CD4-positive, alpha-beta T cell (primary cell): Measurements from ENCODE around the gene C1QTNF8. TPM values are rescaled to one million over a fixed set of nuclear protein-coding genes. Genes with fewer than 3 reads are reported as not detected.

ENCODE experiments used
- ATAC-seq: fragments of 200-7000 bp; cut with Tn5 transposase; one replicate; pipeline ENCODE4 v1.10.0; 2022; ENCODE audit warnings: mild to moderate bottlenecking; ENCODE audit not compliant: poor library complexity
- CTCF ChIA-PET: fragments of 350-600 bp; sonication (Branson Sonifier 250); formaldehyde crosslinking; loops from one replicate; lab custom pipeline; 2021; ENCODE audit warnings: antibody characterized with exemption, inconsistent platforms; lab: Charles Lee
- POLR2A ChIA-PET: fragments of 350-600 bp; sonication (Branson Sonifier 250); formaldehyde crosslinking; loops from one replicate; lab custom pipeline; 2021; ENCODE audit warnings: antibody characterized with exemption, inconsistent platforms; lab: Charles Lee
- DNase-seq, 14 experiments: peaks; one replicate each; pipeline ENCODE4 v3.0.0-alpha.2; 2013 to 2020; ENCODE audit warnings: mixed read lengths in 2 of 14
- H3K27ac ChIP-seq, 2 donors: one replicate each; pipeline versions ENCODE4 v1.5.1 to v1.7.0; 2013; ENCODE audit warnings: low read length in 2 of 2, low read depth in 1 of 2, mild to moderate bottlenecking in 1 of 2
- H3K27me3 ChIP-seq, 2 experiments: 1 replicate in 1 of 2; 2 replicates in 1 of 2; pipeline versions ENCODE4 v1.6.1 to v1.7.0; 2013; ENCODE audit warnings: low read length in 2 of 2, control low read depth in 1 of 2, mild to moderate bottlenecking in 1 of 2, moderate library complexity in 1 of 2; ENCODE audit not compliant: insufficient read depth in 2 of 2, control insufficient read depth in 1 of 2
- H3K36me3 ChIP-seq: one replicate; pipeline ENCODE4 v1.6.1; 2013; ENCODE audit warnings: low read length, control low read depth; ENCODE audit not compliant: insufficient read depth
- H3K4me1 ChIP-seq: one replicate; pipeline ENCODE4 v1.6.1; 2013; ENCODE audit warnings: low read length, control low read depth; ENCODE audit not compliant: insufficient read depth
- H3K4me3 ChIP-seq: one replicate; pipeline ENCODE4 v1.5.1; 2013; ENCODE audit warnings: mild to moderate bottlenecking, low read length, moderate library complexity
- H3K9me3 ChIP-seq, 2 experiments: 1 replicate in 1 of 2; 2 replicates in 1 of 2; pipeline versions ENCODE4 v1.6.1 to v1.7.0; 2013; ENCODE audit warnings: low read length in 2 of 2, mild to moderate bottlenecking in 2 of 2, control low read depth in 1 of 2, moderate library complexity in 1 of 2; ENCODE audit not compliant: control insufficient read depth in 1 of 2, insufficient read depth in 1 of 2
- H3K27ac Mint-ChIP-seq: one replicate; pipeline ENCODE4 v1.8.0; 2020; ENCODE audit warnings: mixed read lengths
- H3K27me3 Mint-ChIP-seq: one replicate; pipeline ENCODE4 v1.8.0; 2021; ENCODE audit warnings: mixed read lengths
- H3K36me3 Mint-ChIP-seq: one replicate; pipeline ENCODE4 v1.8.0; 2021; ENCODE audit warnings: low read depth, mixed read lengths
- H3K4me1 Mint-ChIP-seq: one replicate; pipeline ENCODE4 v1.8.0; 2021; ENCODE audit warnings: low read depth, mixed read lengths
- H3K4me3 Mint-ChIP-seq: one replicate; pipeline ENCODE4 v1.8.0; 2020; ENCODE audit warnings: mild to moderate bottlenecking, mixed read lengths
- H3K9me3 Mint-ChIP-seq: one replicate; pipeline ENCODE4 v1.8.0; 2020; ENCODE audit warnings: mixed read lengths
- intact Hi-C, 2 experiments: fragments of 100-400 bp; cut with DNase I in 1 of 2; cut with micrococcal nuclease in 1 of 2; formaldehyde crosslinking; loops; one replicate each; pipeline versions ENCODE4 v1.15.1 to v1.9.0; 2023 to 2025; cut with DNase I, micrococcal nuclease
- total RNA-seq, 174 experiments: library from RNA in 2 of 174; stranded (reverse) in 2 of 174; gene quantifications; one replicate each; pipeline ENCODE4 v1.2.3 and lab custom pipeline; 2021 to 2026
- TF ChIP-seq, protein P1 (sequence below): fragments of 200-600 bp; IDR thresholded peaks from one replicate; pipeline ENCODE4 v1.8.0; 2022; ENCODE audit warnings: antibody characterized with exemption, mild to moderate bottlenecking

The C1QTNF8 gene
- total RNA-seq, 2 experiments from 2014 or later, result not detected

DNA sequence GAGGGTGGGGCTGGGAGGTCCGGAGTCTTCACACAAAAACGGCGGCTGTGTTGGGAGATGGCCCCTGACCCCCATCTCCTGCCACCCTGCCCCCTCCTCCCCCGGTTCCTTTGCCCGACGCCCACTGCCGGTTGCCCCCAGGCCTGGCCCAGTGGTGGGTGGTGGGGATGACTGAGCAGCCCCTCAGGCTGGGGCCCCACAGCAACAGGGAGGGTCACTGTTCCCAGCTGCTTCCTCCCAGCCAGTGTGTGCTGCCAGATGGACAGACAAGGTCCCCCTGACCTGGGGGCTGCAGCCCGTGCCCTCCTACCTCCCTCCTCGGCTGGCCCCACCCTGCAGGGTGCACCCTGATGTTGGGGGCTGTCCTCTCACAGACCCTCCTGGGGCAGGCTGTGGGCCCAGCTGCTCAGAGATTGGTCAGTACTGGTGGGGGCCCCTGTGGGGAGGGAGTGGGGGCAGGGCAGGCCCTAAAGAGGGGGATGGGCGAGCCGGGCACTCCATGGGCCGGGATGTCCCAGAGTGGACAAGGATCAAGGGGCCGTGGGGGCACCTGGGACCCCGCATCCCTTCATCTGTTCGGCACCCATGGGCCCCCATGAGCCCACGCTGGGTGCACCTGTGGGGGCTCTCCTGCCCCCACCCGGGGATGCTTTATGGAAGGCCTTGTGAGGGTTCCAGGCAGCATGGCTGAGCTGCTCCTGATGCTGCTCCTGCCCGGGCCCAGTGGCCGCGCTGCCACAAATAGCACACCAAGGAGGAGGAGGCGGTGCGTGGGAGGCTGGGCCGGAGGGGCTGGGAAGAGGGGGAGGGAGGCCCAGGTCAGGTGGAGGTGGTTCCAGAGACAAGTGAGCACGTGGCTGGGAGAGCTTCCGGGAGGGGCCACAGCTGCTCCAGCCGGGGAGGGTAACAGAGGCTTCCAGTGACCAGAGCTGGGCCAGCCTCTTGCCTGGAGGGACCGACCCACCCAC, 5.1 kb downstream of the C1QTNF8 start:
- TF ChIP-seq, protein P1, sequence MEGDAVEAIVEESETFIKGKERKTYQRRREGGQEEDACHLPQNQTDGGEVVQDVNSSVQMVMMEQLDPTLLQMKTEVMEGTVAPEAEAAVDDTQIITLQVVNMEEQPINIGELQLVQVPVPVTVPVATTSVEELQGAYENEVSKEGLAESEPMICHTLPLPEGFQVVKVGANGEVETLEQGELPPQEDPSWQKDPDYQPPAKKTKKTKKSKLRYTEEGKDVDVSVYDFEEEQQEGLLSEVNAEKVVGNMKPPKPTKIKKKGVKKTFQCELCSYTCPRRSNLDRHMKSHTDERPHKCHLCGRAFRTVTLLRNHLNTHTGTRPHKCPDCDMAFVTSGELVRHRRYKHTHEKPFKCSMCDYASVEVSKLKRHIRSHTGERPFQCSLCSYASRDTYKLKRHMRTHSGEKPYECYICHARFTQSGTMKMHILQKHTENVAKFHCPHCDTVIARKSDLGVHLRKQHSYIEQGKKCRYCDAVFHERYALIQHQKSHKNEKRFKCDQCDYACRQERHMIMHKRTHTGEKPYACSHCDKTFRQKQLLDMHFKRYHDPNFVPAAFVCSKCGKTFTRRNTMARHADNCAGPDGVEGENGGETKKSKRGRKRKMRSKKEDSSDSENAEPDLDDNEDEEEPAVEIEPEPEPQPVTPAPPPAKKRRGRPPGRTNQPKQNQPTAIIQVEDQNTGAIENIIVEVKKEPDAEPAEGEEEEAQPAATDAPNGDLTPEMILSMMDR, result no peak
- CTCF ChIA-PET, result no interaction called here
- no peak overlapping the region for H3K27ac Mint-ChIP-seq

GRCh38 chr16:1089822-1090619, 6.0 kb downstream of the C1QTNF8 start:
- Histone ChIP-seq H3K27me3 (peaks cover 10 to 16% of the 10 kb centered on the region in 2 experiments), H3K4me3 (no peak overlapping the region), H3K27ac (no peak overlapping the region), H3K4me1 (no peaks in the 10 kb centered on the region), H3K9me3 (peaks cover 8 to 24% of the 10 kb centered on the region in 2 experiments), H3K36me3 (no peaks in the 10 kb centered on the region)
- Mint-ChIP-seq H3K36me3 (no peaks in the 10 kb centered on the region), H3K27me3 (peaks cover 14% of the 10 kb centered on the region), H3K4me3 (no peak overlapping the region), H3K9me3 (peaks cover 8% of the 10 kb centered on the region), H3K4me1 (no peaks in the 10 kb centered on the region), H3K27ac (no peak overlapping the region)
- intact Hi-C loops, result no loop called here
- ATAC-seq, result no peak
- TF ChIP-seq, protein P1, result no peak
- POLR2A ChIA-PET, result no interaction called here
- DNase-seq, result no peak
- CTCF ChIA-PET, result no interaction called here

More for the DNA sequence above, 5.1 kb downstream of the C1QTNF8 start:
- Mint-ChIP-seq H3K36me3 (no peaks in the 10 kb centered on the region), H3K9me3 (no peaks in the 10 kb centered on the region), H3K4me1 (no peaks in the 10 kb centered on the region), H3K4me3 (no peak overlapping the region), H3K27me3 (peaks cover 5% of the 10 kb centered on the region)
- no peak for DNase-seq
- POLR2A ChIA-PET, result no interaction called here
- H3K36me3 ChIP-seq, result no peaks in the 10 kb centered on the region
- no peak overlapping the region for H3K27ac ChIP-seq
- no peaks in the 10 kb centered on the region for H3K4me1 ChIP-seq
- intact Hi-C loops, result no loop called here
- no peak overlapping the region for H3K4me3 ChIP-seq
- ATAC-seq, result no peak
- H3K27me3 ChIP-seq, result peaks cover 10 to 16% of the 10 kb centered on the region in 2 experiments
- H3K9me3 ChIP-seq, result peaks cover 0 to 16% of the 10 kb centered on the region in 2 experiments

DNA sequence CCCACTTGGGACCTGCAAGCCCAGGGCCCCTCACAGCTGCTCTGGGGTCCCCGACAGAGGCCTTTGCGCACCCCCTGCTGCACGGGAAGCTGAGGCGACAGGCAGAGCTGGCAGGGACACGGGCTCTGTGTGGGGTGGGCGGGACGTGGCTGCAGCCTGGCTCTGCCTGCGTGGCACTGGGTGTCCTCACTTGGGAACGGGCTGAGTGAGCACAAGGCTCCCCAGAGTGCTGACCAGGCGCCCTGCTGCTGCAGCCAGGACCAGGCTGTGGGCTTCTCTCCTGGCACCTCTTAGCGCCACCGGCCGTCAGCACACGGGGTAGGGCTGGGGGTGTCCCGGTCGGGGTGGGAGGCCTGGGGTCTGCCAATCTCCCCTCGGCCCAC, 6.6 kb downstream of the C1QTNF8 start:
- H3K27me3 ChIP-seq, result peaks cover 12 to 18% of the 10 kb centered on the region in 2 experiments
- TF ChIP-seq, protein P1, result no peak

More for the DNA sequence above, 6.6 kb downstream of the C1QTNF8 start:
- Histone ChIP-seq H3K9me3 (peaks cover 14 to 30% of the 10 kb centered on the region in 2 experiments), H3K36me3 (no peaks in the 10 kb centered on the region), H3K27ac (no peak overlapping the region), H3K4me3 (no peak overlapping the region), H3K4me1 (no peaks in the 10 kb centered on the region)
- CTCF ChIA-PET, result no interaction called here
- DNase-seq, result no peak
- H3K9me3 Mint-ChIP-seq, result peaks cover 9% of the 10 kb centered on the region
- no peak for ATAC-seq
- peaks cover 15% of the 10 kb centered on the region for H3K27me3 Mint-ChIP-seq
- H3K4me1 Mint-ChIP-seq, result no peaks in the 10 kb centered on the region
- intact Hi-C loops, result no loop called here
- no peak overlapping the region for H3K27ac Mint-ChIP-seq
- POLR2A ChIA-PET, result no interaction called here
- no peak overlapping the region for H3K4me3 Mint-ChIP-seq
- H3K36me3 Mint-ChIP-seq, result no peaks in the 10 kb centered on the region
